ENCODE data around the gene IL12B.

- TF ChIP-seq CTCF (IDR thresholded peaks at IDR 0.05) (no peak), POLR2A (IDR thresholded peaks at IDR 0.05) (no peak), POLR2AphosphoS5 (IDR thresholded peaks at IDR 0.05) (no peak)
Observed at GRCh38 chr5:159303286-159303685, 27.0 kb downstream of the IL12B start.

Data from breast epithelium (tissue), 3 donors.